HG03060 (cell line): ENCODE results near the gene LHX2.
"Not testable (repeated sequence)": the region's sequence is repeated elsewhere in the genome, so short reads cannot be mapped to it uniquely, and the experiment has no call there.

Experiments used
- ATAC-seq: cut with Tn5 transposase; IDR thresholded peaks from one replicate; pipeline ENCODE4 v1.9.1; 2021; ENCODE audit warnings: low read depth, moderate number of reproducible peaks; ENCODE audit not compliant: unreplicated experiment

Gene LHX2, protein sequence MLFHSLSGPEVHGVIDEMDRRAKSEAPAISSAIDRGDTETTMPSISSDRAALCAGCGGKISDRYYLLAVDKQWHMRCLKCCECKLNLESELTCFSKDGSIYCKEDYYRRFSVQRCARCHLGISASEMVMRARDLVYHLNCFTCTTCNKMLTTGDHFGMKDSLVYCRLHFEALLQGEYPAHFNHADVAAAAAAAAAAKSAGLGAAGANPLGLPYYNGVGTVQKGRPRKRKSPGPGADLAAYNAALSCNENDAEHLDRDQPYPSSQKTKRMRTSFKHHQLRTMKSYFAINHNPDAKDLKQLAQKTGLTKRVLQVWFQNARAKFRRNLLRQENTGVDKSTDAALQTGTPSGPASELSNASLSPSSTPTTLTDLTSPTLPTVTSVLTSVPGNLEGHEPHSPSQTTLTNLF

DNA sequence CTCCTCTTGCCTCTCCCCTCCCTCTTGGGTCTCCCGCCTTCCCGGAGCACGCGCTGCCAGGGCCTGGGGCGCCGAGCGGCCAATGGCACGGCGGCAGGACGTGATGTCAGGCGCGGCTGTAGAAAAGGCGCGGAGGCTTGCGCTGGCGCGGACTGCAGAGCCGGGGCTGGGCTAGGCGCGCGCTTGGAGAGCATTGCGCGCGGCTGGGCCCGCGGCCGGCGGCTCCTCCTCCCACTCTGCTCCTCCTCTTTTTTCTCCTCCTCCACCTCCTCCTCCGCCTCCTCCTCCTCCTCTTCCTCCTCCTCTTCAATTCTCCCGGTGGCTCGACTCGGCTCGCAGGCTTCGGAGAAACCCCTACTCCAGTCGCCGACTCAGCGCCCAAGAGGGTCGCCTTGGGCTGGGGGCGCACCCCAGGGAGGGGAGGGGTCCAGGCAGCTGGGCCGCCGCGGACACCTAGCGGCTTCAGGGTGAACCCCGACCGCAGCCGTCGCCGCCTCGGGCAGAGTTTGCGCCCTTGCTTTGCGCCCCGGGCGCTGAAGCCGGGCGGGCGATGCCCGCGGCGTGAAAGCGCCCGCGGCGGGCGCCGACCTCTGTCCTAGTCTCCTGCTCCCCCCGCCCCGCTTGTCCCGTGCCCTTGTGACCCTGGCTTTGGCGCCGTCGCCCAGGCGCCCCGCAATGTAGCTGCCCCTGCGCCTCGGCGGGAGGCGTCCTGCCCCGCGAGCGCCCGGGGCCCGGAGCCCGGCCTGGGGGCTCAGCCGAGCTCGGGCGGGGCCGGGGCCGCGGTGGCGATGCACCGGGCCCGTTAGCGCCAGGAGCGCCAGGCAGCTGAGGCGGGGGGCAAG is at the start of gene LHX2:
Gene LHX2, plus strand, starts transcription at position 309 of the 842 bp plus-strand sequence. CDS start 581 bp downstream, outside the sequence.
- ATAC-seq = no peak

DNA sequence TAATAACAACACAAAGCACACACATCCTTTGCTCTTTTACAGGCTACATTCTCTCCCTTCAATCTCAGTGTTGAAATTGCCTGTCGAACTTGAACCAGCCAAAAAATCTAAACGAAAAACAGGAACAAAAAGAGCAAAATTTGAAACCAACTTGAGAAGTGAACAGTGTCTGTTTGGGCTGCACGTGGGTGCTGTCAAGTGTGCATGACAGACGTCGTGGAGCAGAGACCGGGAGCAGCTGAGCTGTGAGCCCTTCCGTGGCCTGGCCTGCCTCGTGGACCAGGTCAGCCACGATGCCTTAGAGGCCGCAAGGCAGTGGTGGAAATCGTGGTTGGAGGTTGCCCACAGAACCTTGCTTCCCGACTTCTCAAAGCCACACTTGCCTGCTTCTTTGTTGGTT is 46.8 kb upstream of the LHX2 start:
- ATAC-seq = no peak

DNA sequence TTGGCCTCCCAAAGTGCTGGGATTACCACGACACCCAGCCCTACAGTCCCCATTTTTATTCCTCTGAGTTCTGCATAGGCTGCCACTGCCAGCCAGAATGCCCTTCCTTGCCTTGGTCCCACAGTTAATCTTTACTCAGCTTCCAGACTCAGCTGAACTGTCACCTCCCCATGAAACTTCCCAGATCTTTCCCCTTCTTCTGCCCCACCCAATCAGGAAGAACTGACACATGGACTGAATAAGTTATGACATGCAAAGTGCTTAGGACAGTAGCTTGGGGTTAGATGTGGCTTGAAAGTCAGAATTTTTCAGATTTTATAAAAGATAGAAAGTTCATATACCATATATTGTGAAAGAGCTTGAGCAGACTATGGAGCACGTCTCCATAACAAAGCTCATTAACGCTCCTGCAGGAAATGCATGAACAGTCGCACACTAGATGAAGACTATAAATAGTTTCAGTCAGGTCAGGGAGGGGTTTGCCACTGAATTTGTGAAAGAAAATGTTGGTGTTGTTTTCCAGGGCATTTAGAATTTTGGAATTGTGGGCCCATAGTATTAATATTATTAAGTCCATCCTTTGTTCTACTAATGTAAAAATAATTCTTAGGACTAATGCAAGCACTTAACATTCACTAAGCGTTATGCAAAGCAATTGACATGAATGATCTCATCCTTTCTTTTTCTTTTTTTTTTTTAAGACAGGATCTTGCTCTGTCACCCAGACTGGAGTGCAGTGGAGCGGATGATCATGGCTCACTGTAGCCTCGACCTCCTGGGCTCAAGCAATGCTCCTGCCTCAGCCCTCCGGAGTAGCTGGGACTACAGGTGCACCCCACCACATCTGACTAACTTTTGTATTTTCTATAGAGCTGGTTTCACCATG is 45.5 kb upstream of the LHX2 start:
- ATAC-seq = no peak

DNA sequence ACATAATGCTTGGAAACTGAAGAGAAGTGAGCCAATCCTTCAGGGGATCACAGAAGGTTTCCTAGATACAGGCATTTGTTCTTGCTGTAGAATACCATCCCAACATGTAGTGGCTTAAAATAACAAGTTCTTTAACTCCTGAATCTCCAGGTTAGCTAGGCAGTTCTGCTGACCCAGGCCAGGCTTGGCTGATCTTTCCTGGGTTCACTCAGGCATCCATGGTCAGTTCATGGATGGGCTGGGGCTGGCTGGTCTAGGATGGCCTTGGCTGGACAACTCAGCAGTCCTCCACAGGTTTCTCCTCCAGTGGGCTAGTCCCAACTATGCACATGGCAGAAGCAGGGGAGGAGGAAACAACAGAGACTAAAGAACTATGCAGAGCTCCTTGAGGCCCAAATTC is 44.2 kb upstream of the LHX2 start:
- no peak for ATAC-seq

DNA sequence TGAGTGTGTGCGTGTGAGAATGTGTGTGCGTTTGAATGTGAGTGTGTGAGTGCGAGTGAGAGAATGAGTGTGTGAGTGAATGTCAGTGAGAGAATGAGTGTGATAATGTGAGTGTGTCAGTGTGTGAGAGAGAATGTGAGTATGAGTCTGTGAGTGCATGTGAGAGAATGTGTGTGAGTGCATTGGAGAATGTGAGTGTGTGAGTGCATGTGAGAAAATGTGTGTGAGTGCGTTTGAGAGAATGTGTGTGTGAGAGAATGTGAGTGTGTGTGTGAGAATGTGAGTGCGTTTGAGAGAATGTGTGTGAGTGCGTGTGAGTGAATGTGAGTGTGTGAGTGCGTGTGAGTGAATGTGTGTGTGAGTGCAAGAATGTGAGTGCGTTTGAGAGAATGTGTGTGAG is 39.0 kb upstream of the LHX2 start:
- ATAC-seq = no peak

DNA sequence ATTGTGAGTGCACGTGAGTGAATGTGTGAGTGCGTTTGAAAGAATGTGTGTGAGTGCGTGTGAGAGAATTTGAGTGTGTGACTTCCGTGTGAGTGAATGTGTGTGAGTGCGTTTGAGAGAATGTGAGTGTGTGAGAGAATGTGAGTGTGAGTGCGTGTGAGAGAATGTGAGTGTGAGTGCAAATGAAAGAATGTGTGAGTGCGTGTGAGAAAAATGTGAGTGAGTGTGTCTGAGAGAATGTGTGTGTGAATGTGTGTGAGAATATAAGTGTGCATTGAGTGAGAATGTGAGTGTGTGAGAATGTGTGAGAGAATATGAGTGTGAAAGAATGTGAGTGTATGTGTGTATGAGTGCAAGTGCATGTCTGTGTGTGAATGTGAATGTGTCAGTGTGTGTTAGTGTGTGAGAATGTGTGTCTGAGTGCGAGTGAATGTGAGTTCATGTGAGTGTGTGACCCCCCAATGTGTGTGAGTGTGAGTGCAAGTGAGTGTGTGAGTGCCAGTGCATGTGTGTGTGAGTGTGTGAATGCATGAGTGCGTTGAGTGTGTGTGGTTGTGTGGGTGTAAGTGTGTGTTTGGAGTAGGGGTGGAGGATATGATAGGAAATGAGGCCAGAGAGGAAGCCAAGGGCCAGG is 37.9 kb upstream of the LHX2 start:
- ATAC-seq = no peak

DNA sequence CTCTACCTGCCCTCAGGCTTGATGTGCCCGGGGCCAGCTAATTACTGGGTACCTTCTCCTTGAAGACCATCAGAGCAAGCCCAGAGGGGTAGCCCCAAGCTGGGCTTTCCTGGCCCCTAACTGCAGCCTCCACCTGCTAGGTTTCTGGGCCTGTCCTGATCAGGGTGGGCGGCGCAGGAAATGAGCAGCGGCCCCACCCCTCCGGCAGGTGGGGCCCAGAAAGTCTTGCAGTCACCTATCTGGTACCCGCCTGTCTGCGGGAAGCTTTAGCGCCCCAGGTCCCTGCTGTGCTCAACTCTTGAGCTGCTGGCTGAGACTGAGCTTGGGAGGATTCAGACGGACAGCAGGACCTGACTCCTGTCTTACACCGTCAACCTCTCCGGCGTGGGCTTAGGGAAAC is 37.1 kb upstream of the LHX2 start:
- ATAC-seq = no peak

DNA sequence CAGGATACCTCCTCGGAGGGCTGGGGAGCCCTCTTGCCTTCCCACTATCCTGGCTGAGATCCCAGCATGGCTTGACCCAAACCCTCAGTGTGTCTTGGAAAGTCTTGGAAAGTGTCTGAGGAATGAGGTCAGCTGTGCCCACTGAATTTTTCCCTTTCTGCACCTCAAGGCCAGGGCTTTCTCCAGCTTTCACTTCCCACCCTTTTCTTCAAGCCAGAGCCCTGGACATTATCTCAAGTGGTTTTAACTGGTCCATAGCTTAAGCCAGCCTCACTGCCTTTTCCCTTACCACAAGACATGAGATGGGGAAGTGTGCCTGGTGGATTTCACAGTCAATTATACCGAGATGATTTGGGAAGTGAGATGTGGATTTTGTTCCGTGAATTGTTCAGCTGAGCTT is 35.7 kb upstream of the LHX2 start:
- no peak for ATAC-seq

DNA sequence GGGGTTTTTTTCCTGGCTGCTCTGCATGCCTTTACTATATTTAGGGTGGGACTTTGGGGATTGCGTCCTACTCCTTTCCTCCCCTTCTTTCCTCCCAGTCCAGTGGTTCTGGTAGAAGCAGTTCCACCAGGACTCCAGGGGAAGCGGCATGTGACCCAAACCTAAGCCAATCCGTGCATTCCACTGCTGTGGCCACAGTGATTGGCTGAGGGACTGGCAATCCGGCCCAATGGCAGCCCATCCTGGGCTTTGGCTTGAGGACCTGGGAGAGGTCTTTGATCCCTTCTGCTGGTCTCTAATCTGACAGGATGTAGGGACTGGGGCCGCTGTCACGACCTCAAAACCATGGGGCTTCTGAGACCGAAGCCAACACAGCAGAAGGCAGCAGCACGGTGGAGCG is 35.0 kb upstream of the LHX2 start:
- ATAC-seq = not testable (repeated sequence)

DNA sequence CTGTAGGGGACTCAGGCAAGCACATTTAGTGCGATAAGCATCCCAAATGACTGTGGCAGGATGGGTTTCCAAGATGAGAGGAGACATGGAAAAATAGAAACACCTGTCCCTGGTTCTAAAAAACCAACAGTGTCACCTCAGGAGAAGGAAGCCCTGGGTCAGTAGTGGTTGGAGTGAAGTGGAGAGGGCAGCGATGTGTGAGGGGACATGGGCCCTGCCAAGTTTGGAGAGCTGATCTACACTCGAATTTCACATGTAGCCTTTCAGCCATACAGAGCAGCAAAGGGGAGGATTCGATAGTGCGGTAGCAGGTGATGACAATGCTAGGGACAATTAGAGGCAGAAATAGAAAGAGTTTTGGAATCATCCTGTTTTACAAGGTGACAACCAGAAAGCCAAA is 32.6 kb upstream of the LHX2 start:
- no peak for ATAC-seq

DNA sequence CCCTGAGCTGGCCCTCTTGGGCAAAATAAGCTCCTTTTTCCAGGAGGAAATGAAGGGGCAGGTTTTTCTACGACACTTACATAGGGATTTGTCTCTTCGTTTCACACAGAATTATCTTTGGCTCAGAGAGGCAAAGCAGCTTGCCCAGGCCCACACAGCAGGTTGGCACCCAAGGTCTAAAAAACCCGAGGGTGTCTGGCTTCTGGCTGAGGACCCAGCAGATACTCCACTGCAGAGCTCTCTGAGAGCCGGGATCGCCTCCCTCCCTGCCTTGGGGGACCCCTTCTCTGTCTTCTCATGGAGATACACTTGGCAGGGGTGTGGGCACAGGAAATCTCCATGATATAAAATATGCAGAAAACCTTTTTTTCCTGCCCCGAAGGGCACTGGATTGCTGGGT is 29.0 kb upstream of the LHX2 start:
- no peak for ATAC-seq

DNA sequence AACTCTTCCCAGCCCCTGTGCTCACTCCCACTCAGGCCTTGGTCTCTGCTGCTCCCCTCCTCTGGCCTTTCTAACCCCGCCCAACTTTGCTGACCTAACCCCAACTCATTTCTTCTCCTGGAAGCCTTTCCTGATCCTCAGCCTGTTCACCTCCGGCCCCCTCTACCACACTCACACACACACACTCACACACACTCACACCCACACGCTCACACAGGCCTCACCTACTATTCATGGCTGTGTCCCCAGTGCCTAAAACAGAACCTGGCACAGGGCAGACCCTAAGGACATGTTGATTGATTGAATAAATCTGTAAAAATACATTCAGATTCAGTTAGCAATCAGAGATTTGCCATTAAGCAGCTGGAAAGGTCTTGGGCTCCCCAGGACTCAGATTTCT is 28.5 kb upstream of the LHX2 start:
- no peak for ATAC-seq

DNA sequence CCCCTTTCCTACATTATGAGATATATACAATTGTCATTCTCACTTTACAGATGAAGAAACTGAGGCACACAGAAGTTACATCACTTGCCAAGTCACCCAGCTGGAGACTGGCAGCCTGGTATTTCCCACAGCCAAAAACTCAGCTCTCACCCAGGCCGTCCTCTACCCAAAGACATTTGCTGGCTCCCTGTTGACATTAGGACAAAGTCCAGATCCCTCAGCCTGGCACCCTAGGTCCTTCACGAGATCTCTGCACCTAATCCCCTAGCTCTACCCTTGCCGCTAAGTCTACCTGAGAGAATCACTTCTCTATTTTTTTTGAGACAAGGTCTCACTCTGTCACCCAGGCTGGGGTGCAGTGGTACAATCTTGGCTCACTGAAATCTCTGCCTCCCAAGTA is 26.8 kb upstream of the LHX2 start:
- ATAC-seq = no peak

DNA sequence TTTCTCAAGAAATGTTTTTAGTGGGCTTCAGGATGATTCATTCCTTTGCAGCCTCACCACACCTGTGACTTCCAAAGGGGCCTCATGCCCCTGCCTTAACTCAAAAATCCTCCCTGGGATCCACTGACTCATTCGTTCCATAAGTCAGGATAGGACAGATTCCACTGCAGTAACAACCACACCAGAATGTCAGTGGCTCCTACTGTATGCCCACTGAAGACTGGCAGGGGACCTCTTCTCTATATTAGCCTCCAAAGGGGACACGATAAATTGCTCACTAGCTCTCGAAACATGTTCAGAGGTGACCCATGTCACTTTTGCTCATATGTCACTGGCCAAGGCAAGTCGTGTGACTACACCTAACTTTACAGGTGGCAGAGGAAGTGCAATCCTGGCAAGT is 25.7 kb upstream of the LHX2 start:
- ATAC-seq = no peak

DNA sequence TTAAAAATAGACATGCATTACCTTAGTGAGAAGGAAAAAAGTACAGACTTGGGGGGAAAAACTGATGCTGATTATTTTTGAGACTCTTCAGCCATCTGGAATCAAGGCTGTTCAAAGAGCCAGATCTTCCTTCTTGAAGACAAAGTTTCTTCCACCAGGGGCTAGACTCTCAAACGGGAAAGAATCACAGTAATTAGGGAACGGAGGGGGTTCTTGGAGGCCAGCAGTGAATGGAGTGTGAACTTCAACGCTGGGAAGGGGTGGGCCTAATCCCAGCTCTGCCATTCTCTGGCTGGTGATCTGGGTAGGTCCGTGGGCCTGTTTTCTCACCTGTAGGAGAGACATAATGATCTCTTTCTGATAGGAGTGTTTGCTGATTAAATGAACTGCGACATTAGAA is 21.1 kb upstream of the LHX2 start:
- no peak for ATAC-seq

DNA sequence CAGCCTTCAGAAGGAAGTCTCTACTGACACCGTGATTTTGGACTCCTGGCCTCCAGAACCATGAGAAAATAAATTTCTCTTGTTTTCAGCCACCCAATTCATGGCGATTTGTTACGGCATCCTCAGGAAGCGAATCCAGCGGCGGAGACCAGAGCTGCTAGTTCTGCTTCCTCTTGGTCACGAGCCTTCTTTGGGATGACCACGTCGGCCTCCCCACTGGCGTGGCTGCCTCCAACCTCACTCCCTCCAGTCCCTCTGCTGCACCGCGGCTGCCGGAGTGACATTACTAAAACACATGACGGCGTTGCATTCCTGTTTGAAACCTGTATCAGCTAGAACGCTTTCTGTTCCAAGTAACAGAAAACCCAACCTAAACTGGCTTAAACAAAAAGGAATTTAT is 18.9 kb upstream of the LHX2 start:
- ATAC-seq = not testable (repeated sequence)

DNA sequence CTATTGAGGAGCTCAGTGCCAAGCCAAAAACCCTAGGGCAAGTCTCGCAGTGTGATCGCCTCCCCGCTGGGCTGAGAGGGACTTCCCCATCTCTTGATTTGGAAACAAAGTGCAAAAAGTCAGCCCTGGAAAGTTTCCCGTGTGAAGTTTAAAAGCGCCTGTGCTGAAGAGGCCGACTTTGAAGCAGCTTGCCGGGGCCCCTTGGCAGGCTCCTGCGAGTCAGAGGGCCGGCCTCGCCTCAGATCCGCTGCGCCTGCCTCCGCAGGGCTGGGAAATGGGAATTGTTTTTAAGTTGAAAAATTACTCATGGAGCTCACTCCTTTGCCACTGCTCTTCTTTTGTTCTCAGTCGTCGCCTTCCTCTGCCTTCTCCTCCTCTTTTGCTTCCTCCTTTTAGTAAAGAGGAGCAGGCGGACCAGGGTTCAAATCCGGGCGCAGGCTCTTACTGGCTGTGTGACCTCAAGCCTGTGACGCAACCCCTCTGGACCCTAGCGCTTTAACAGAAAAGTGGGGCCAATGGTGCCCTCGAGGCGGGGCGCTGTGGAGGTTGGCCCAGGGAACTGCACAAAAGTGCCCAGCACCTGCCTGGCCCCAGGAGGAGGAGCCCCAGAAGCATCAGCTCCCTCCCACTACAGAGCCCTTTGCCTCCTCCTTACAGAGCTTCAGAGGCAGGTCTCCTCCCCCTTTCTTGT is 14.7 kb upstream of the LHX2 start:
- ATAC-seq = no peak

DNA sequence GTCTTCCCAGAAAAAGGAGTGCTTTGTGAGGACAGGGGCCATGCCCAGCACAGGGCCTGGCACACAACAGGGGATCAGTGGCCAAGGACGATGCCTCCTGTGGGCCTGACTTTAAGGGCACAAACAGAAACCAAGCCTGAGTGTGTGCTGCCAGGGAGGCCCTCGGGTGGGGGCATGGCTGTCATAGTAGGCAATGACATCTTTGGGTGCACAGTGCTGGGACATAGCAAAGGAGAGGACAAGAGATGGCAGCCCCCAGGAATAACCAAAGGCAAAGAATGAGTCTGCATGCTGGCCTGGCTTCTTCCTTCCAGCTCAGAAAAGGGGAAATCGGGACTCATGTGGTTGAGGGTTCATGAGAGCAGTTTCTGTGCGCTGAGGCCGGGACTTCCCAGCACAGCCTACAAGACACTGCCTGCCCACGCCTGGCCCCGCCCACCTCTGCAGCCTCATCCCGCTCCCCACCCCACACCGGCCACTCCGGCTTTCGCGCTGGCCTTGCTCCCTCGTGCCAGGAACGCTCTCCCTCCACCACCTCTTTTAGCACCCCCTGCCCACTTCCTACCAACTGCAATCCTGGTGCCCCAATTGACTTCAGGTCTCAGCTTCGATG is 13.8 kb upstream of the LHX2 start:
- no peak for ATAC-seq

DNA sequence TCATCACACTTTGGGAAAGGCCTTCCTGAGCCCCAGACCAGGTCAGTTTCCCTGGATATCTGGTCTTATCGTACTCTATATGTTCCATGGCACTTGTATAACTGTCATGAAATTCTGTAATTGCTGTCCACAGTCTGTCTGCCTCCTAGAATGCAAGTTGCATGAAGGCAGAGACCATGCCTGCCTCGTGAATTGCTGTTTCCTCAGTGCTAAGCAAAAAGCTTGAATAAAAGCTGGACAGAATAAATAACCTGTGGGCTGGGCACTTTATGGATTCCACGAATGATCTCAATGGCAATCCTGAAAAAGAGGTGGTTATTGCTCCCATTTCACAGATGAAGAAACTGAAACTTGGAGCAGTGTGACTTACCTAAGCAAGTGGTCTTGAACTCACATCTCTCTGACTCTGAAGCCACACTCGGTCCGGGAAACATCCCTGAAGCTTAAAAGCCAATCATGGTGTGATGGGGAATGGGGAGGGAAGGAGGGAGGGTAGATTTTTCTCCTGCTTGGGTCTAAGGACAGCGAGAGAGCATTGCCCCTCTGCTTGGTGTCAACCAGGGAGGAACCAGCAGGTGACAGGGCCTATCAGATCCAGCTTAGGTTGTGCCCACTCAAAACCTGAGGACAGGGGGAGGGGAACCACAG is 13.2 kb upstream of the LHX2 start:
- no peak for ATAC-seq
